G401 (cell line): ENCODE results near the gene HOXD8. TPM values are rescaled to one million over a fixed set of nuclear protein-coding genes. Genes with fewer than 3 reads are reported as not detected.

Experiments
- DNase-seq: peaks from one replicate; pipeline ENCODE4 v3.0.0-alpha.2; 2015; ENCODE audit warnings: low spot score
- in situ Hi-C: cut with HindIII; loops from 2 replicates; pipeline ENCODE4 v1.10.0; 2016; ENCODE audit warnings: low sequenced_read_pairs, mixed read lengths
- total RNA-seq: library from RNA; depleted of rRNA; stranded (reverse); fragments of >200 nt; shearing (Covaris generic); gene quantifications from 2 replicates; pipeline ENCODE4 v1.2.3, GENCODE V29; 2014

The HOXD8 gene
- total RNA-seq, 1 experiment from 2014 or later, result 4.2 TPM

- no peak for DNase-seq
Observed at GRCh38 chr2:176164611-176165369, 35.3 kb downstream of the HOXD8 start.

GRCh38 chr2:176165370-176166050 is 36.0 kb downstream of the HOXD8 start:
- DNase-seq, result no peak

More at GRCh38 chr2:176164611-176165369, 35.3 kb downstream of the HOXD8 start:
- in situ Hi-C loops, result no loop called here

GRCh38 chr2:176166272-176166671 is 36.8 kb downstream of the HOXD8 start:
- DNase-seq, result no peak
- in situ Hi-C loops, result no loop called here

More at GRCh38 chr2:176165370-176166050, 36.0 kb downstream of the HOXD8 start:
- in situ Hi-C loops, result no loop called here

GRCh38 chr2:176167398-176167797 is 37.9 kb downstream of the HOXD8 start:
- no peak for DNase-seq
- in situ Hi-C loops, result no loop called here

- DNase-seq, result no peak
- in situ Hi-C loops, result no loop called here
Observed at GRCh38 chr2:176169181-176169580, 39.7 kb downstream of the HOXD8 start.

- in situ Hi-C loops, result no loop called here
- no peak for DNase-seq
Observed at GRCh38 chr2:176169711-176170110, 40.2 kb downstream of the HOXD8 start.

GRCh38 chr2:176170602-176171305 is 41.2 kb downstream of the HOXD8 start:
- no peak for DNase-seq
- in situ Hi-C loops, result no loop called here

- in situ Hi-C loops, result no loop called here
Observed at GRCh38 chr2:176171351-176172006, 42.0 kb downstream of the HOXD8 start.

GRCh38 chr2:176172007-176172894 is 42.7 kb downstream of the HOXD8 start:
- DNase-seq, result no peak
- in situ Hi-C loops, result no loop called here

More at GRCh38 chr2:176171351-176172006, 42.0 kb downstream of the HOXD8 start:
- no peak for DNase-seq

- in situ Hi-C loops, result no loop called here
Observed at GRCh38 chr2:176172895-176173566, 43.5 kb downstream of the HOXD8 start.

GRCh38 chr2:176173567-176174381 is 44.3 kb downstream of the HOXD8 start:
- in situ Hi-C loops, result no loop called here

More at GRCh38 chr2:176172895-176173566, 43.5 kb downstream of the HOXD8 start:
- no peak for DNase-seq

GRCh38 chr2:176174382-176174823 is 44.9 kb downstream of the HOXD8 start:
- no peak for DNase-seq
- in situ Hi-C loops, result no loop called here

More at GRCh38 chr2:176173567-176174381, 44.3 kb downstream of the HOXD8 start:
- no peak for DNase-seq

- in situ Hi-C loops, result no loop called here
- no peak for DNase-seq
Observed at GRCh38 chr2:176174824-176175708, 45.6 kb downstream of the HOXD8 start.

- in situ Hi-C loops, result no loop called here
- DNase-seq, result no peak
Observed at GRCh38 chr2:176175709-176176607, 46.5 kb downstream of the HOXD8 start.

GRCh38 chr2:176177580-176178037 is 48.1 kb downstream of the HOXD8 start:
- no peak for DNase-seq
- in situ Hi-C loops, result no loop called here
